Transverse colon (tissue), 4 donors: Measurements from ENCODE around the gene ITGAE. TPM values are rescaled to one million over a fixed set of nuclear protein-coding genes. Genes with fewer than 3 reads are reported as not detected.

Experiments used
- DNase-seq: peaks from one replicate; pipeline ENCODE4 v3.0.0-alpha.2; 2019
- H3K27ac ChIP-seq, 4 donors: fragments of 200-600 bp; sonication (generic); 2 replicates each; pipeline ENCODE4 v1.5.1; 2016 to 2018; ENCODE audit warnings: inconsistent platforms in 4 of 4
- H3K27me3 ChIP-seq: fragments of 200-600 bp; sonication (generic); 2 replicates; pipeline ENCODE4 v1.5.1; 2017; ENCODE audit warnings: inconsistent platforms
- H3K36me3 ChIP-seq, 4 donors: fragments of 200-600 bp; sonication (generic); 2 replicates each; pipeline ENCODE4 v1.5.1; 2017 to 2019; ENCODE audit warnings: inconsistent platforms in 4 of 4
- H3K4me1 ChIP-seq, 4 donors: fragments of 200-600 bp; sonication (generic); 2 replicates each; pipeline ENCODE4 v1.5.1; 2017 to 2020; ENCODE audit warnings: inconsistent platforms in 4 of 4
- H3K4me3 ChIP-seq, 4 donors: fragments of 200-600 bp; sonication (generic); 1 replicate in 1 of 4; 2 replicates in 3 of 4; pipeline versions ENCODE4 v1.5.1 to v1.6.1; 2017 to 2019; ENCODE audit warnings: inconsistent platforms in 4 of 4
- H3K9me3 ChIP-seq, 2 donors: fragments of 200-600 bp; sonication (generic); 2 replicates each; pipeline ENCODE4 v1.5.1; 2017 to 2019; ENCODE audit warnings: inconsistent platforms in 2 of 2
- CTCF ChIP-seq, 5 experiments: fragments of 200-600 bp in 3 of 5; fragments of 450-650 bp in 2 of 5; sonication (generic) in 3 of 5; IDR thresholded peaks; 1 replicate in 2 of 5; 2 replicates in 3 of 5; pipeline ENCODE4 v1.5.1; 2016 to 2017; ENCODE audit warnings: antibody characterized with exemption in 5 of 5, inconsistent platforms in 3 of 5, mild to moderate bottlenecking in 2 of 5, moderate library complexity in 1 of 5
- EP300 ChIP-seq: sonication (generic); formaldehyde crosslinking; IDR thresholded peaks from one replicate; pipeline ENCODE4 v1.6.1; 2017; ENCODE audit warnings: antibody characterized with exemption, low read depth
- POLR2A ChIP-seq: fragments of 450-650 bp; IDR thresholded peaks from one replicate; pipeline ENCODE4 v1.6.1; 2016; ENCODE audit warnings: antibody characterized with exemption, mild to moderate bottlenecking, moderate library complexity
- POLR2AphosphoS5 ChIP-seq, 3 donors: sonication (generic); formaldehyde crosslinking; IDR thresholded peaks; one replicate each; pipeline ENCODE4 v1.6.1; 2016; ENCODE audit warnings: antibody characterized with exemption in 3 of 3
- WGBS, 2 donors: methylation state at CpG; one replicate each; pipeline ENCODE4 v1.1.5; 2018; ENCODE audit warnings: low coverage in 1 of 2; 5-methylcytosine and 5-hydroxymethylcytosine counted together
- in situ Hi-C, 4 donors: fragments of 200-750 bp; cut with MboI; loops; one replicate each; pipeline versions ENCODE4 v1.15.0 to v1.15.1; 2017; ENCODE audit warnings: low sequenced_read_pairs in 3 of 4, low pct_ligation_motif_present in 1 of 4, low pct_unique_long_range_greater_than_20kb in 1 of 4
- intact Hi-C: fragments of 100-400 bp; cut with DNase I; formaldehyde crosslinking; loops from one replicate; pipeline ENCODE4 v1.15.1; 2023; ENCODE audit warnings: low total_unique reads
- total RNA-seq, 4 donors: library from RNA; depleted of rRNA; stranded (reverse); fragments of >200 nt; gene quantifications; one replicate each; pipeline ENCODE4 v1.1.0, GENCODE V29; 2016

The ITGAE gene
- total RNA-seq, 4 donors from 2014 or later, result 2.8 to 23.1 (median 14.5) TPM

- no peaks in the 10 kb centered on the region for H3K9me3 ChIP-seq
- H3K4me1 ChIP-seq, result peaks cover 7 to 15% (median 12%) of the 10 kb centered on the region in 4 donors
- DNase-seq, result no peak
- H3K4me3 ChIP-seq, result no peak overlapping the region
- TF ChIP-seq POLR2A, result no peak
- TF ChIP-seq EP300, result no peak
- TF ChIP-seq POLR2AphosphoS5 (IDR thresholded peaks at IDR 0.05), result no peak
- TF ChIP-seq CTCF (IDR thresholded peaks at IDR 0.05), result no peak
- no peak overlapping the region for H3K27ac ChIP-seq
- WGBS, 2 donors, result 79 to 88% methylated on average over 3 to 14 of the region's 14 CpGs
- no peaks in the 10 kb centered on the region for H3K27me3 ChIP-seq
- in situ Hi-C loops, result loop anchor here in 2 of 4 donors (25.0 kb wide), 1 partner anchor 98 kb away; no protein-coding TSS in a partner anchor
- peaks cover 0 to 21% (median 9%) of the 10 kb centered on the region in 4 donors for H3K36me3 ChIP-seq
- intact Hi-C loops, result no loop called here
Observed at GRCh38 chr17:3835410-3836229, 34.6 kb upstream of the ITGAE start.

GRCh38 chr17:3834811-3835210 lies 33.8 kb upstream of the ITGAE start:
- H3K27me3 ChIP-seq, result no peaks in the 10 kb centered on the region
- DNase-seq, result no peak
- TF ChIP-seq POLR2A (no peak), POLR2AphosphoS5 (IDR thresholded peaks at IDR 0.05) (no peak), CTCF (IDR thresholded peaks at IDR 0.05) (no peak), EP300 (no peak)
- intact Hi-C loops, result no loop called here
- WGBS, 2 donors, result 85 to 88% methylated on average over 4 of the region's 4 CpGs
- in situ Hi-C loops, result loop anchor here in 2 of 4 donors (25.0 kb wide), 1 partner anchor 98 kb away; no protein-coding TSS in a partner anchor
- H3K4me3 ChIP-seq, result no peak overlapping the region
- no peak overlapping the region for H3K27ac ChIP-seq
- peaks cover 0 to 14% (median 7%) of the 10 kb centered on the region in 4 donors for H3K36me3 ChIP-seq
- peaks cover 7 to 15% (median 12%) of the 10 kb centered on the region in 4 donors for H3K4me1 ChIP-seq
- no peaks in the 10 kb centered on the region for H3K9me3 ChIP-seq

- in situ Hi-C loops, result loop anchor here (10.0 to 25.0 kb wide), 2 partner anchors 92 to 94 kb away; no protein-coding TSS in a partner anchor
- intact Hi-C loops, result no loop called here
- no peak for DNase-seq
- Histone ChIP-seq H3K27ac (peak overlapping the region; percentile 52 to 65 (median 55)), H3K36me3 (peaks cover 0 to 25% (median 12%) of the 10 kb centered on the region in 4 donors), H3K9me3 (no peaks in the 10 kb centered on the region), H3K27me3 (no peaks in the 10 kb centered on the region), H3K4me3 (no peak overlapping the region), H3K4me1 (peaks cover 0 to 14% (median 7%) of the 10 kb centered on the region in 4 donors)
- WGBS, 2 donors, result 85 to 89% methylated on average over 4 to 7 of the region's 7 CpGs
- no peak for TF ChIP-seq POLR2A
- no peak for TF ChIP-seq EP300
- no peak for TF ChIP-seq CTCF (IDR thresholded peaks at IDR 0.05)
- TF ChIP-seq POLR2AphosphoS5 (IDR thresholded peaks at IDR 0.05), result no peak
Observed at GRCh38 chr17:3828852-3829232, 27.9 kb upstream of the ITGAE start.

GRCh38 chr17:3828151-3828851 lies 27.3 kb upstream of the ITGAE start:
- peaks cover 0 to 28% (median 12%) of the 10 kb centered on the region in 4 donors for H3K36me3 ChIP-seq
- H3K4me1 ChIP-seq, result peaks cover 0 to 14% (median 7%) of the 10 kb centered on the region in 4 donors
- in situ Hi-C loops (loop anchor here (10.0 to 25.0 kb wide), 2 partner anchors 91 to 94 kb away; no protein-coding TSS in a partner anchor), intact Hi-C loops (no loop called here)
- no peak overlapping the region for H3K4me3 ChIP-seq
- peak overlapping the region; percentile 52 to 65 (median 55) for H3K27ac ChIP-seq
- no peaks in the 10 kb centered on the region for H3K27me3 ChIP-seq
- 50 to 67% methylated on average over 5 to 7 of the region's 7 CpGs for WGBS, 2 donors
- TF ChIP-seq EP300 (no peak), POLR2AphosphoS5 (IDR thresholded peaks at IDR 0.05) (peak in 2 of 3 donors; percentile 41)
- no peaks in the 10 kb centered on the region for H3K9me3 ChIP-seq
- no peak for DNase-seq
